GM12801 (cell line): ENCODE results near the gene VPS8.

Experiments
- CTCF ChIP-seq: IDR thresholded peaks from one replicate; pipeline ENCODE4 v1.5.1; 2011; ENCODE audit warnings: control low read depth; ENCODE audit not compliant: insufficient read length; ENCODE audit errors: extremely low read depth

The VPS8 gene

DNA sequence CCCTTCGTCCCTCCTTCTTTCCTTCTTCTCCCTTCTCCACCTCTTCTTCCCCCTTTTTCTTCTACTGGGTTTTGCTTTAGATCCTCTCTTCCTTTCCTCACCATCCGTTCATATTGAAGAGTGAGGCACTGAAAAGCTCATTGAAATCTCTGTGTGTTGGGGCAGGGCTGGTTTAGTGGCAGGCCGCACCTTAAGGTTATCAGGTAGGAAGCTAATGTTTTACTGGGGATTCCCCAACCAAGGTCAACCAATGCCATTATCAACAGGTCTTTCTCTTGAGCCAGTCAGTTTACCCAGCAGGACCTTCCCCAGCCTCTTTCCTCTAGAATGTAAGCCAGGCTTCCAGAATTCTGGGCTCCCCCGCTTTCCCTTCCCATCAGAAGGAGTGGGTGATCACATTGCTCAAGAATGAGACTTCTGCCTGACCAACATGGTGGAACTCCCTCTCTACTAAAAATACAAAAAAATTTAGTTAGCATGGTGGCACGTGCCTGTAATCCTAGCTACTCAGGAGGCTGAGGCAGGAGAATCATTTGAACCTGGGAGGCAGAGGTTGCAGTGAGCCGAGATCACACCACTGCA lies 11.5 kb upstream of the VPS8 start:
- TF ChIP-seq CTCF: no peak

- no peak for TF ChIP-seq CTCF
These were observed 10.7 kb upstream of the VPS8 start for GRCh38 chr3:184801241-184801785.

DNA sequence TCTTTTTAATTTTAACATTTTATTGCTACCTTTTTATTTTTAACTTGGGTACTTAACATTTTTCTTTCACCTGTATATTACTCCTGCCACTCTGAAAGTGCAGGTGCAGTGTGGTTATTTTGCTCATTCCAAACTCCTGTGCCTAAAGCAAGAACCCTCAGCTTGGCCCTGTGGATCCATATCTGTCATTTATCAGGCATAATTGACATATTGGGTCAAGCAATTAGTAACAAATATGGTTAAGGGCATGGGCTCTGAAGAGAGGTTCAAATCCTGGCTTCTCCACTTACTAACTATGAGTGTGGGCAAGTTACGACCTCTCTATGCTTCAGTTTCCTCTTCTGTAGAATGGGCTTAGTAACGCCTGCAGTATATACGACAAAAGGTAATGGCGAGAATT lies 9.8 kb upstream of the VPS8 start:
- TF ChIP-seq CTCF: no peak

DNA sequence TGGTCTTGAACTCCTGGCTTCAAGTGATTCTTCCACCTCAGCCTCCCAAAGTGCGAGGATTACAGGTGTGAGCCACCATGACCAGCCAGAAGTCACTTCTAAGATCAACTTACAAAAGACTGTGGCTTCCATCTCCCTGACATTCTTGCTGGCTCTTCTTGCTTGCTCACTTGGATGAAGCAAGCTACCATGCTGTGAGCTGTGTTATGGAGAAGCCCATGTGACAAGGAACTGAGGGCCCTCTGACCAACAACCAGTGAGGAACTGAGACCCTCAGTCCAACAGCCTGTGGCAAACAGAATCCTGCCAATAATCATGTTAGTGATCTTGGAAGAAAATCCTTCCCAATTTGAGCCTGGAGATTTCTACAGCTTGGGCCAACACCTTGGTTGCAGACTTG lies 7.2 kb upstream of the VPS8 start:
- no peak for TF ChIP-seq CTCF

- TF ChIP-seq CTCF: no peak
These were observed 6.5 kb upstream of the VPS8 start for GRCh38 chr3:184805351-184806038.

DNA sequence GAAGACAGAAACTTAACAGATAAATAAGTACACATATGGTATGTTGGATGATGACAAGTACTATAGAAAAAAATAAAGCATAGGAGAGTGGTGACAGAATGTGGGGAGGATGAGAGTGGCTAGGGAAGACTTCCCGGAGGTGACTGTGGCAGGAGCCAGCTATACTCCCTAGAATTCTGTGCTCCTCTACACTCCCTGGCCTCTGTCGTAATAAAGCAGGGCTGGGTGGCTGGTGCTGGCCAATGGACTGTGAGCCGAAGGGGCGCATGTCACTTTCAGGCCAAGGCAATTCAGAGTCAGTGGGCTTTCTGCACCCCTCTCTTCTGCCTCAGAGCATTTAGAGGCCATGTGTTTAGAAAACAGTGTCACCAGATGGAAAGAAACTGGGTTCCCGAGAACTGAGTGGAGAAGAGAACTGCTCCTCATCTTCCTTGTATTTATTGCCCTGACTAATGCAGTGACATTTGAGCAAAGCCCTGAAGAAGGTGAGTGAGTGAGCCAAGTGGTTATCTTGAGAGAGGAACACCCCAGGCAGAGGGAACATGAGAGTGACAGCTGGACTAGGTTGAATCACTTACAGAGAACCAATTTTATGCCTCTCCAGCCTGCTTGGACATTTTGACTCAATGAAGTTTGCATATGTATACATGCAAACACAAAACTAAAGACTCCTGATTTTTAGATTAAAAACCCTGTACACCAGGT lies 5.2 kb upstream of the VPS8 start:
- no peak for TF ChIP-seq CTCF

DNA sequence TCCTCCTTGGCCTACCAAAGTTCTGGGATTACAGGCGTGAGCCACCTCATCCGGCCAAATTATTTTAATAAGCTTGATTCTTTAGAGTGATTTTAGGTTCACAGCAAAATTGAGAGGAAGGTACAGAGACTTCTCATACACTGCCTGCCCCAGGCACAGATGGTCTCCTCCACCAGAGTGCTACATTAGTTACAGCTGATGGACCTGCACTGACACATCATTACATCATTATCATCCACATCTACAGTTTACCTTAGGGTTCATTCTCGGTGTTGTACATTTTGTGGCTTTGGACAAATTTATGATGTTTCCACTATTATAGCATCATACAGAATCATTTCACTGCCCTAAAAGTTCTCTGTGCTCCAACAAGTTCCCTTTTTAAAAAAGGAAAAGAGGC lies 4.4 kb upstream of the VPS8 start:
- TF ChIP-seq CTCF: no peak
